ENCODE data around the gene TCN1. TPM values are rescaled to one million over a fixed set of nuclear protein-coding genes. Genes with fewer than 3 reads are reported as not detected.

TCN1 gene
- total and polyA plus RNA-seq, 4 donors: 0.08 to 4.7 (median 0.17) TPM; not detected in 1

GRCh38 chr11:59807047-59807610, 59.2 kb downstream of the TCN1 start:
- peaks cover 8 to 37% (median 20%) of the 10 kb centered on the region in 4 donors for H3K36me3 ChIP-seq (ENCODE audit: control insufficient read depth in 4 of 4, insufficient read depth in 3 of 4, low read depth in 1 of 4, low read length in 3 of 4)
- peaks cover 0 to 6% (median 2%) of the 10 kb centered on the region in 4 donors for H3K4me1 ChIP-seq (ENCODE audit: control insufficient read depth in 4 of 4, insufficient read depth in 4 of 4, low read length in 3 of 4)
- no peaks in the 10 kb centered on the region for H3K27me3 ChIP-seq (ENCODE audit: control insufficient read depth in 4 of 4, insufficient read depth in 4 of 4, low read length in 3 of 4)
- TF ChIP-seq GABPA (IDR thresholded peaks at IDR 0.05 in 1 of 2, conservative IDR thresholded peaks at IDR 0.05 in 1 of 2): no peak
- peak in 1 of 2 donors; percentile 27 for TF ChIP-seq RXRA (IDR thresholded peaks at IDR 0.05)
- TF ChIP-seq HNF4A (conservative IDR thresholded peaks at IDR 0.05): peak; percentile 42 to 48
- no peak for TF ChIP-seq RAD21 (IDR thresholded peaks at IDR 0.05)
- peak; percentile 32 for TF ChIP-seq SP1 (IDR thresholded peaks at IDR 0.05)
- 82% methylated on average over 1 of the region's 1 CpG for WGBS
- H3K27ac ChIP-seq (ENCODE audit: low read depth in 1 of 2, low read length in 2 of 2): no peak overlapping the region
- no peak overlapping the region for H3K4me3 ChIP-seq (ENCODE audit: low read depth in 1 of 3, low read length in 3 of 3)
- no peaks in the 10 kb centered on the region for H3K9me3 ChIP-seq (ENCODE audit: control insufficient read depth in 4 of 4, low read length in 3 of 4)
- H3K9ac ChIP-seq (ENCODE audit: low read depth in 1 of 2, low read length in 2 of 2): no peak overlapping the region
- DNase-seq (ENCODE audit: low spot score): no peak

DNA sequence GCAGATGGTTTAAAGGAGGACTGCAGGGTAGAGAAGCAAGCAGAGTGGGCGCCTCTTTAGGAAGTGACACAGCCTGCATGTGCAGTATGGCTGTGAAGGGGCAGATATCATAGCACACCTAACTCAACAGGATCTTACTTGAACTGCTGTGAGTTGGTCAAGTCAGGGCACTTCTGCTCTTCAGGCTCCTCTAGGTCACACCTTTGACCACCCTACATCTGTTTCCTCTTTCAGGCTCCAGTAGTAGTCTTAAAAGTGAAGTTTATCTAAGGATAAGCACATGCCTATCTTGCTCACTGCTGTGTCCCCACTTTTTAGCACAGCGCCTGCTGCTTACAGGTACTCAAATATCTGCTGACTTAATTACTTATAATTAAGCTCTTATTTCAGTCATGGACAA, 62.2 kb downstream of the TCN1 start:
- Histone ChIP-seq H3K36me3 (ENCODE audit: control insufficient read depth in 4 of 4, insufficient read depth in 3 of 4, low read depth in 1 of 4, low read length in 3 of 4) (peaks cover 8 to 37% (median 20%) of the 10 kb centered on the region in 4 donors), H3K27me3 (ENCODE audit: control insufficient read depth in 4 of 4, insufficient read depth in 4 of 4, low read length in 3 of 4) (no peaks in the 10 kb centered on the region), H3K27ac (ENCODE audit: low read depth in 1 of 2, low read length in 2 of 2) (no peak overlapping the region), H3K4me1 (ENCODE audit: control insufficient read depth in 4 of 4, insufficient read depth in 4 of 4, low read length in 3 of 4) (peaks cover 0 to 6% (median 0%) of the 10 kb centered on the region in 4 donors), H3K4me3 (ENCODE audit: low read depth in 1 of 3, low read length in 3 of 3) (no peak overlapping the region), H3K9ac (ENCODE audit: low read depth in 1 of 2, low read length in 2 of 2) (no peak overlapping the region), H3K9me3 (ENCODE audit: control insufficient read depth in 4 of 4, low read length in 3 of 4) (no peaks in the 10 kb centered on the region)
- DNase-seq (ENCODE audit: low spot score): no peak
- WGBS: 96% methylated on average over 2 of the region's 2 CpGs
- TF ChIP-seq RAD21 (IDR thresholded peaks at IDR 0.05): no peak
- no peak for TF ChIP-seq HNF4G (IDR thresholded peaks at IDR 0.05)
- TF ChIP-seq, protein P1, sequence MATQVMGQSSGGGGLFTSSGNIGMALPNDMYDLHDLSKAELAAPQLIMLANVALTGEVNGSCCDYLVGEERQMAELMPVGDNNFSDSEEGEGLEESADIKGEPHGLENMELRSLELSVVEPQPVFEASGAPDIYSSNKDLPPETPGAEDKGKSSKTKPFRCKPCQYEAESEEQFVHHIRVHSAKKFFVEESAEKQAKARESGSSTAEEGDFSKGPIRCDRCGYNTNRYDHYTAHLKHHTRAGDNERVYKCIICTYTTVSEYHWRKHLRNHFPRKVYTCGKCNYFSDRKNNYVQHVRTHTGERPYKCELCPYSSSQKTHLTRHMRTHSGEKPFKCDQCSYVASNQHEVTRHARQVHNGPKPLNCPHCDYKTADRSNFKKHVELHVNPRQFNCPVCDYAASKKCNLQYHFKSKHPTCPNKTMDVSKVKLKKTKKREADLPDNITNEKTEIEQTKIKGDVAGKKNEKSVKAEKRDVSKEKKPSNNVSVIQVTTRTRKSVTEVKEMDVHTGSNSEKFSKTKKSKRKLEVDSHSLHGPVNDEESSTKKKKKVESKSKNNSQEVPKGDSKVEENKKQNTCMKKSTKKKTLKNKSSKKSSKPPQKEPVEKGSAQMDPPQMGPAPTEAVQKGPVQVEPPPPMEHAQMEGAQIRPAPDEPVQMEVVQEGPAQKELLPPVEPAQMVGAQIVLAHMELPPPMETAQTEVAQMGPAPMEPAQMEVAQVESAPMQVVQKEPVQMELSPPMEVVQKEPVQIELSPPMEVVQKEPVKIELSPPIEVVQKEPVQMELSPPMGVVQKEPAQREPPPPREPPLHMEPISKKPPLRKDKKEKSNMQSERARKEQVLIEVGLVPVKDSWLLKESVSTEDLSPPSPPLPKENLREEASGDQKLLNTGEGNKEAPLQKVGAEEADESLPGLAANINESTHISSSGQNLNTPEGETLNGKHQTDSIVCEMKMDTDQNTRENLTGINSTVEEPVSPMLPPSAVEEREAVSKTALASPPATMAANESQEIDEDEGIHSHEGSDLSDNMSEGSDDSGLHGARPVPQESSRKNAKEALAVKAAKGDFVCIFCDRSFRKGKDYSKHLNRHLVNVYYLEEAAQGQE (IDR thresholded peaks at IDR 0.05): no peak
- TF ChIP-seq YY1 (IDR thresholded peaks at IDR 0.05): no peak
- TF ChIP-seq, protein P2, sequence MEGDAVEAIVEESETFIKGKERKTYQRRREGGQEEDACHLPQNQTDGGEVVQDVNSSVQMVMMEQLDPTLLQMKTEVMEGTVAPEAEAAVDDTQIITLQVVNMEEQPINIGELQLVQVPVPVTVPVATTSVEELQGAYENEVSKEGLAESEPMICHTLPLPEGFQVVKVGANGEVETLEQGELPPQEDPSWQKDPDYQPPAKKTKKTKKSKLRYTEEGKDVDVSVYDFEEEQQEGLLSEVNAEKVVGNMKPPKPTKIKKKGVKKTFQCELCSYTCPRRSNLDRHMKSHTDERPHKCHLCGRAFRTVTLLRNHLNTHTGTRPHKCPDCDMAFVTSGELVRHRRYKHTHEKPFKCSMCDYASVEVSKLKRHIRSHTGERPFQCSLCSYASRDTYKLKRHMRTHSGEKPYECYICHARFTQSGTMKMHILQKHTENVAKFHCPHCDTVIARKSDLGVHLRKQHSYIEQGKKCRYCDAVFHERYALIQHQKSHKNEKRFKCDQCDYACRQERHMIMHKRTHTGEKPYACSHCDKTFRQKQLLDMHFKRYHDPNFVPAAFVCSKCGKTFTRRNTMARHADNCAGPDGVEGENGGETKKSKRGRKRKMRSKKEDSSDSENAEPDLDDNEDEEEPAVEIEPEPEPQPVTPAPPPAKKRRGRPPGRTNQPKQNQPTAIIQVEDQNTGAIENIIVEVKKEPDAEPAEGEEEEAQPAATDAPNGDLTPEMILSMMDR (IDR thresholded peaks at IDR 0.05; ENCODE audit: low read depth, low read length, missing input control): no peak
- TF ChIP-seq FOXA2 (IDR thresholded peaks at IDR 0.05): no peak
- TF ChIP-seq RXRA (IDR thresholded peaks at IDR 0.05): no peak
- no peak for TF ChIP-seq EGR1 (IDR thresholded peaks at IDR 0.05; ENCODE audit: low read depth in 2 of 2)
- TF ChIP-seq HNF4A (conservative IDR thresholded peaks at IDR 0.05): no peak
- no peak for TF ChIP-seq MAX (IDR thresholded peaks at IDR 0.05)
- TF ChIP-seq FOXA1 (IDR thresholded peaks at IDR 0.05): no peak
- no peak for TF ChIP-seq ZBTB33 (IDR thresholded peaks at IDR 0.05)
- TF ChIP-seq GABPA (IDR thresholded peaks at IDR 0.05 in 1 of 2, conservative IDR thresholded peaks at IDR 0.05 in 1 of 2): no peak
- TF ChIP-seq SP1 (IDR thresholded peaks at IDR 0.05): no peak

Other genes with a start within 250 kb of the TCN1 start
- 10 to 100 TPM in 1 of 2 donors, 1 to 10 TPM in 1; 4.9 to 14.4 TPM for gene PATL1, start 197.4 kb downstream of the TCN1 start, total RNA-seq
- gene PATL1, start 197.4 kb downstream of the TCN1 start, polyA plus RNA-seq: 10 to 100 TPM; 10.4 to 14.7 TPM
- not detected for gene OR10V1, start 152.6 kb downstream of the TCN1 start, total RNA-seq
- not detected for gene OR10V1, start 152.6 kb downstream of the TCN1 start, polyA plus RNA-seq
- gene STX3, start 111.1 kb downstream of the TCN1 start, total RNA-seq: 1 to 10 TPM; 7.0 to 8.5 TPM
- 1 to 10 TPM; 3.3 to 4.7 TPM for gene STX3, start 111.1 kb downstream of the TCN1 start, polyA plus RNA-seq
- 10 to 100 TPM; 24.9 to 33.5 TPM for gene MRPL16, start 55.7 kb downstream of the TCN1 start, total RNA-seq
- 10 to 100 TPM; 45.7 to 54.9 TPM for gene MRPL16, start 55.7 kb downstream of the TCN1 start, polyA plus RNA-seq
- gene CBLIF, start 21.0 kb downstream of the TCN1 start, total RNA-seq: not detected
- gene CBLIF, start 21.0 kb downstream of the TCN1 start, polyA plus RNA-seq: not detected
- not detected for gene OOSP3, start 12.3 kb upstream of the TCN1 start, total RNA-seq
- gene OOSP3, start 12.3 kb upstream of the TCN1 start, polyA plus RNA-seq: not detected
- not detected for gene OOSP1, start 71.9 kb upstream of the TCN1 start, total RNA-seq
- gene OOSP1, start 71.9 kb upstream of the TCN1 start, polyA plus RNA-seq: not detected
- gene OOSP4A, start 97.5 kb upstream of the TCN1 start, total RNA-seq: not detected
- not detected for gene OOSP4A, start 97.5 kb upstream of the TCN1 start, polyA plus RNA-seq
- gene OOSP4B, start 150.7 kb upstream of the TCN1 start, total RNA-seq: not detected
- gene OOSP4B, start 150.7 kb upstream of the TCN1 start, polyA plus RNA-seq: not detected
- not detected for gene OOSP2, start 173.9 kb upstream of the TCN1 start, total RNA-seq
- gene OOSP2, start 173.9 kb upstream of the TCN1 start, polyA plus RNA-seq: not detected
- 10 to 100 TPM in 1 of 2 donors, under 1 TPM in 1; 0.08 to 43.9 TPM for gene MS4A3, start 190.2 kb upstream of the TCN1 start, total RNA-seq
- gene MS4A3, start 190.2 kb upstream of the TCN1 start, polyA plus RNA-seq: under 1 TPM; 0.22 to 0.25 TPM
- under 1 TPM; 0.08 to 0.37 TPM for gene MS4A2, start 222.2 kb upstream of the TCN1 start, total RNA-seq
- under 1 TPM in 1 of 2 donors, not detected in 1; 0.32 TPM for gene MS4A2, start 222.2 kb upstream of the TCN1 start, polyA plus RNA-seq